PC-9 (cell line): ENCODE results near the gene LYZL6.

Experiments
- EZH2 ChIP-seq: fragments of 200-600 bp; sonication (generic); IDR thresholded peaks from 2 replicates; pipeline ENCODE4 v1.8.0; 2017; ENCODE audit warnings: antibody characterized with exemption, low read depth
- TF ChIP-seq, protein P1 (sequence below): fragments of 200-600 bp; sonication (generic); conservative IDR thresholded peaks from 2 replicates; pipeline ENCODE4 v1.6.1; 2017; ENCODE audit warnings: mixed run types, antibody characterized with exemption, mild to moderate bottlenecking, moderate library complexity

DNA sequence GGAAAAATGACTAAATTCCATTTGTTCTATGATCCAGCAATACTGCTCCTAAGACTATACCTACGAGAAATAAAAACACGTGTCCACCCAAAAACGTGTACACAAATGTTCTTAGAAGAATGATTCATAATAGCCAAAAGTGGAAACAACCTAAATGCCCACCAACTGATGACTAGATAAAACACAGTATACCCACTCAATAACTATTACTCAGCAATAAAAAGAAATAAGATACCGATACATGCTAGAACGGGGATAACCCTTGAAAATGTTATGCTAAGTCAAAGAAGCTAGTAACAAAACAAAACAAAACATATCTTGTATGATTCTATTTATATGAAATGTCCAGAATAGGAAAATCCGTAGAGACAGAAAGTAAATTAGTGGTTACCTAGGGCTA is 20.1 kb upstream of the LYZL6 start:
- no peak for TF ChIP-seq EZH2
- TF ChIP-seq, protein P1, sequence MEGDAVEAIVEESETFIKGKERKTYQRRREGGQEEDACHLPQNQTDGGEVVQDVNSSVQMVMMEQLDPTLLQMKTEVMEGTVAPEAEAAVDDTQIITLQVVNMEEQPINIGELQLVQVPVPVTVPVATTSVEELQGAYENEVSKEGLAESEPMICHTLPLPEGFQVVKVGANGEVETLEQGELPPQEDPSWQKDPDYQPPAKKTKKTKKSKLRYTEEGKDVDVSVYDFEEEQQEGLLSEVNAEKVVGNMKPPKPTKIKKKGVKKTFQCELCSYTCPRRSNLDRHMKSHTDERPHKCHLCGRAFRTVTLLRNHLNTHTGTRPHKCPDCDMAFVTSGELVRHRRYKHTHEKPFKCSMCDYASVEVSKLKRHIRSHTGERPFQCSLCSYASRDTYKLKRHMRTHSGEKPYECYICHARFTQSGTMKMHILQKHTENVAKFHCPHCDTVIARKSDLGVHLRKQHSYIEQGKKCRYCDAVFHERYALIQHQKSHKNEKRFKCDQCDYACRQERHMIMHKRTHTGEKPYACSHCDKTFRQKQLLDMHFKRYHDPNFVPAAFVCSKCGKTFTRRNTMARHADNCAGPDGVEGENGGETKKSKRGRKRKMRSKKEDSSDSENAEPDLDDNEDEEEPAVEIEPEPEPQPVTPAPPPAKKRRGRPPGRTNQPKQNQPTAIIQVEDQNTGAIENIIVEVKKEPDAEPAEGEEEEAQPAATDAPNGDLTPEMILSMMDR = no peak
